Transverse colon (tissue), 4 donors: ENCODE measurements around the gene SGF29. TPM values are rescaled to one million over a fixed set of nuclear protein-coding genes. Genes with fewer than 3 reads are reported as not detected.

Source experiments
- DNase-seq: peaks from one replicate; pipeline ENCODE4 v3.0.0-alpha.2; 2019
- H3K27ac ChIP-seq, 4 donors: fragments of 200-600 bp; sonication (generic); 2 replicates each; pipeline ENCODE4 v1.5.1; 2016 to 2018; ENCODE audit warnings: inconsistent platforms in 4 of 4
- H3K27me3 ChIP-seq: fragments of 200-600 bp; sonication (generic); 2 replicates; pipeline ENCODE4 v1.5.1; 2017; ENCODE audit warnings: inconsistent platforms
- H3K36me3 ChIP-seq, 4 donors: fragments of 200-600 bp; sonication (generic); 2 replicates each; pipeline ENCODE4 v1.5.1; 2017 to 2019; ENCODE audit warnings: inconsistent platforms in 4 of 4
- H3K4me1 ChIP-seq, 4 donors: fragments of 200-600 bp; sonication (generic); 2 replicates each; pipeline ENCODE4 v1.5.1; 2017 to 2020; ENCODE audit warnings: inconsistent platforms in 4 of 4
- H3K4me3 ChIP-seq, 4 donors: fragments of 200-600 bp; sonication (generic); 1 replicate in 1 of 4; 2 replicates in 3 of 4; pipeline versions ENCODE4 v1.5.1 to v1.6.1; 2017 to 2019; ENCODE audit warnings: inconsistent platforms in 4 of 4
- H3K9me3 ChIP-seq, 2 donors: fragments of 200-600 bp; sonication (generic); 2 replicates each; pipeline ENCODE4 v1.5.1; 2017 to 2019; ENCODE audit warnings: inconsistent platforms in 2 of 2
- EP300 ChIP-seq: sonication (generic); formaldehyde crosslinking; IDR thresholded peaks from one replicate; pipeline ENCODE4 v1.6.1; 2017; ENCODE audit warnings: antibody characterized with exemption, low read depth
- POLR2A ChIP-seq: fragments of 450-650 bp; IDR thresholded peaks from one replicate; pipeline ENCODE4 v1.6.1; 2016; ENCODE audit warnings: antibody characterized with exemption, mild to moderate bottlenecking, moderate library complexity
- POLR2AphosphoS5 ChIP-seq, 3 donors: sonication (generic); formaldehyde crosslinking; IDR thresholded peaks; one replicate each; pipeline ENCODE4 v1.6.1; 2016; ENCODE audit warnings: antibody characterized with exemption in 3 of 3
- WGBS, 2 donors: methylation state at CpG; one replicate each; pipeline ENCODE4 v1.1.5; 2018; ENCODE audit warnings: low coverage in 1 of 2; 5-methylcytosine and 5-hydroxymethylcytosine counted together
- in situ Hi-C, 4 donors: fragments of 200-750 bp; cut with MboI; loops; one replicate each; pipeline versions ENCODE4 v1.15.0 to v1.15.1; 2017; ENCODE audit warnings: low sequenced_read_pairs in 3 of 4, low pct_ligation_motif_present in 1 of 4, low pct_unique_long_range_greater_than_20kb in 1 of 4
- intact Hi-C: fragments of 100-400 bp; cut with DNase I; formaldehyde crosslinking; loops from one replicate; pipeline ENCODE4 v1.15.1; 2023; ENCODE audit warnings: low total_unique reads
- total RNA-seq, 4 donors: library from RNA; depleted of rRNA; stranded (reverse); fragments of >200 nt; gene quantifications; one replicate each; pipeline ENCODE4 v1.1.0, GENCODE V29; 2016
- TF ChIP-seq, protein P1 (sequence below), 5 experiments: fragments of 200-600 bp in 3 of 5; fragments of 450-650 bp in 2 of 5; sonication (generic) in 3 of 5; IDR thresholded peaks; 1 replicate in 2 of 5; 2 replicates in 3 of 5; pipeline ENCODE4 v1.5.1; 2016 to 2017; ENCODE audit warnings: antibody characterized with exemption in 5 of 5, inconsistent platforms in 3 of 5, mild to moderate bottlenecking in 2 of 5, moderate library complexity in 1 of 5

The SGF29 gene
- total RNA-seq, 4 donors from 2014 or later, result 22.1 to 95.0 (median 32.1) TPM

DNA sequence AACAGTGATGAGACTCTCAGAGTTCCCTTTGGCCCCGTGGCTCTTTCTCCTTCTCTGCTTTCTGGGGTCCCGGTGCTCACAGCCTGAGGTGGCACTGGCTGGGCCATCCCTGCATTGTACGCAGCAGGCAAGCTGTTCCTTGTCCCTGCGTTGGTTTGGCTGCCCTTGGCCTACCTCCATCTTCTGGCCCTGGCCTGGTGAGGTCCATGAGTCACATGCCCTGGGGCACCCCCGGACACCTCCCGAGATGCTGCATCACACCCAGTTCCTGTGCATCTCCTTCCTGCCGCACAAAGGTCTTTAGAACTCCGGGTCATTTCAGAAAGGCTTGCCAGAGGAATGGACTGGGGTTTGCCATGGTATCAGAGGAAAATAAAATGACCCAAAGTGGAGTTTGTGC, 33.7 kb downstream of the SGF29 start:
- H3K27ac ChIP-seq, result no peak overlapping the region
- in situ Hi-C loops, result no loop called here
- intact Hi-C loops, result no loop called here
- DNase-seq, result no peak
- H3K27me3 ChIP-seq, result no peaks in the 10 kb centered on the region
- no peaks in the 10 kb centered on the region for H3K9me3 ChIP-seq
- WGBS, 2 donors, result 92 to 94% methylated on average over 3 to 8 of the region's 8 CpGs
- peaks cover 0 to 28% (median 9%) of the 10 kb centered on the region in 4 donors for H3K36me3 ChIP-seq
- peaks cover 0 to 3% (median 0%) of the 10 kb centered on the region in 4 donors for H3K4me1 ChIP-seq
- no peak overlapping the region for H3K4me3 ChIP-seq
- TF ChIP-seq EP300 (no peak), POLR2AphosphoS5 (IDR thresholded peaks at IDR 0.05) (no peak), POLR2A (no peak)
- TF ChIP-seq, protein P1, sequence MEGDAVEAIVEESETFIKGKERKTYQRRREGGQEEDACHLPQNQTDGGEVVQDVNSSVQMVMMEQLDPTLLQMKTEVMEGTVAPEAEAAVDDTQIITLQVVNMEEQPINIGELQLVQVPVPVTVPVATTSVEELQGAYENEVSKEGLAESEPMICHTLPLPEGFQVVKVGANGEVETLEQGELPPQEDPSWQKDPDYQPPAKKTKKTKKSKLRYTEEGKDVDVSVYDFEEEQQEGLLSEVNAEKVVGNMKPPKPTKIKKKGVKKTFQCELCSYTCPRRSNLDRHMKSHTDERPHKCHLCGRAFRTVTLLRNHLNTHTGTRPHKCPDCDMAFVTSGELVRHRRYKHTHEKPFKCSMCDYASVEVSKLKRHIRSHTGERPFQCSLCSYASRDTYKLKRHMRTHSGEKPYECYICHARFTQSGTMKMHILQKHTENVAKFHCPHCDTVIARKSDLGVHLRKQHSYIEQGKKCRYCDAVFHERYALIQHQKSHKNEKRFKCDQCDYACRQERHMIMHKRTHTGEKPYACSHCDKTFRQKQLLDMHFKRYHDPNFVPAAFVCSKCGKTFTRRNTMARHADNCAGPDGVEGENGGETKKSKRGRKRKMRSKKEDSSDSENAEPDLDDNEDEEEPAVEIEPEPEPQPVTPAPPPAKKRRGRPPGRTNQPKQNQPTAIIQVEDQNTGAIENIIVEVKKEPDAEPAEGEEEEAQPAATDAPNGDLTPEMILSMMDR (IDR thresholded peaks at IDR 0.05), result no peak

DNA sequence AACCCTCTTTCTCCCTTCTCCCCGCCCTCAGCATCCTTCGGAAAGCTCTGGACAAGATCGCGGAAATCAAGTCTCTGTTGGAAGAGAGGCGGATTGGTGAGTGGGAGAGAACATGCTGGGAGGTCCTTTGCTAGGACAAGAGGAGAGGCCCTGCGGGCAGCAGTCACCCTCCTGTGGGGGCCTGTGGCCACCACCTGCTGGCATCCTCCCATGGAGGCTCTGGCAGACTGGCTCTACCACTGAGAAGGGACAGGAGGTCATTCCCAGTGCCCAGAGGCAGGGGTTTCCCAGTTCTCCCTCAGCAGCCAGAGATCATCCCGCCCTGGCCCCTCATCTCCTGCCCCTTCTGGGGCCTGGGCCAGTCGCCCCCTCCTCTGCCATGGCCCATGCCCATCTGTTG, 35.3 kb downstream of the SGF29 start:
- TF ChIP-seq EP300, result no peak
- no peak for TF ChIP-seq POLR2AphosphoS5 (IDR thresholded peaks at IDR 0.05)
- TF ChIP-seq POLR2A, result no peak
- TF ChIP-seq, protein P1 (IDR thresholded peaks at IDR 0.05), result no peak
- Histone ChIP-seq H3K4me3 (no peak overlapping the region), H3K27ac (no peak overlapping the region), H3K4me1 (peaks cover 0 to 3% (median 0%) of the 10 kb centered on the region in 4 donors), H3K27me3 (no peaks in the 10 kb centered on the region), H3K9me3 (no peaks in the 10 kb centered on the region), H3K36me3 (peaks cover 0 to 23% (median 7%) of the 10 kb centered on the region in 4 donors)
- WGBS, 2 donors, result 93 to 97% methylated on average over 3 to 8 of the region's 8 CpGs
- in situ Hi-C loops, result no loop called here
- no peak for DNase-seq
- intact Hi-C loops, result no loop called here

DNA sequence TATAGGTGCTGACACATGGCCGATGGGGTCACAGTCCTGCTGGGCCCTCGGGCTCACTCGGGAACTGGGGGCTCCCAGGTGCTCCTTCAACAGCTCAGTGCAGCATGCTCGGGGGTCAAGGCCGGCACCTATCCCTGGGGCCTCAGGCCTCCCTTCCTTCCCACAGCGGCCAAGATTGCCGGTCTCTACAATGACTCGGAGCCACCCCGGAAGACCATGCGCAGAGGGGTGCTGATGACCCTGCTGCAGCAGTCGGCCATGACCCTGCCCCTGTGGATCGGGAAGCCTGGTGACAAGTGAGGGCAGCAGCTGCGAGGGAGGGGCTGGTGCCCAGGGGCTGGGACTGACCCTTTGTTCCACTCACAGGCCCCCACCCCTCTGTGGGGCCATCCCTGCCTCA, 36.2 kb downstream of the SGF29 start:
- Histone ChIP-seq H3K4me3 (no peak overlapping the region), H3K9me3 (no peaks in the 10 kb centered on the region), H3K27ac (no peak overlapping the region), H3K36me3 (peaks cover 0 to 23% (median 7%) of the 10 kb centered on the region in 4 donors), H3K4me1 (peaks cover 0 to 3% (median 0%) of the 10 kb centered on the region in 4 donors), H3K27me3 (no peaks in the 10 kb centered on the region)
- DNase-seq, result no peak
- no peak for TF ChIP-seq POLR2AphosphoS5 (IDR thresholded peaks at IDR 0.05)
- TF ChIP-seq, protein P1 (IDR thresholded peaks at IDR 0.05), result no peak
- TF ChIP-seq EP300, result no peak
- no peak for TF ChIP-seq POLR2A
- in situ Hi-C loops (no loop called here), intact Hi-C loops (no loop called here)
- 93% methylated on average over 13 of the region's 13 CpGs; no CpG with 5 or more reads in 1 of the 2 donors for WGBS, 2 donors

DNA sequence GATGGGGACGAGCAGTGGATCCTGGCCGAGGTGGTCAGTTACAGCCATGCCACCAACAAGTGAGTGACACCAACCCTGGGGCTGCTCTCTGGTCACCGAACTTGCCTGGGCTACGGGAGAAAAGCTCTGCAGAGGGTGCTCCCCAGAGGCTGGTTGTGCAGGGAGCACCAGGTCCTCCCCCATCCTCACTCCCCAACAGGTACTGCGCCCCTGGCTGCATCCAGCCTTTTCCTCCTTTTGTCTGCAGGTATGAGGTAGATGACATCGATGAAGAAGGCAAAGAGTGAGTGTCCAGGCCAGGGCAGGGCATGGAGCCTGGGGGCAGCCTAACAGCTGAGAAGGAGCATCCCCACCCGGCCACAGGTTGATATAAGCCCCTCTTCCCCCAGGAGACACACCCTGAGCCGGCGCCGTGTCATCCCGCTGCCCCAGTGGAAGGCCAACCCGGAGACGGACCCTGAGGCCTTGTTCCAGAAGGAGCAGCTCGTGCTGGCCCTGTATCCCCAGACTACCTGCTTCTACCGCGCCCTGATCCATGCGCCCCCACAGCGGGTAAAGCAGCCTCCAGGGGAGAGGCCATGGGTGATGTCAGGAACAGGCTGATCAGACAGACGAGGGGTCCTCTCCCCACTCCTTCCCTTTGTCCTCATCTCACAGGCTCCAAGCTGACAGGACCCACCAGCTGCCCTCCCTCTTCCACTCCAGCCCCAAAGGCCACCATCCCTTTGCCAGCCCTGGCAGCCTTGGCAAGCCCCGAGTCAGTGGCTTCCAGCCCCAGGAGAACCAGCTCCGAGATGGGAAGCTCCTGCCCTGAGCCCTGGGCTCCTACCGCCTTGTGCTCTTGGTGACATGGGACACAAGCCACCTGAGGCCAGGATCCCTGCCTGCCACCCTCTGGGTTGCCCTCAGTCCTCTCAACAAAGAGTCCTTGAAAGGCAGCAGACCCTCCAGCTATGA, 36.9 kb downstream of the SGF29 start:
- intact Hi-C loops, result no loop called here
- TF ChIP-seq POLR2AphosphoS5 (IDR thresholded peaks at IDR 0.05) (no peak), EP300 (no peak), POLR2A (no peak)
- TF ChIP-seq, protein P1 (IDR thresholded peaks at IDR 0.05), result no peak
- Histone ChIP-seq H3K36me3 (peaks cover 0 to 23% (median 7%) of the 10 kb centered on the region in 4 donors), H3K4me3 (no peak overlapping the region), H3K9me3 (no peaks in the 10 kb centered on the region), H3K4me1 (peaks cover 0 to 3% (median 0%) of the 10 kb centered on the region in 4 donors), H3K27me3 (no peaks in the 10 kb centered on the region), H3K27ac (no peak overlapping the region)
- 95% methylated on average over 22 of the region's 22 CpGs; no CpG with 5 or more reads in 1 of the 2 donors for WGBS, 2 donors
- in situ Hi-C loops, result no loop called here
- DNase-seq, result no peak
